SU-DHL-6 (cell line): Measurements from ENCODE around the gene KCNJ12.
"Not testable (repeated sequence)": the region's sequence is repeated elsewhere in the genome, so short reads cannot be mapped to it uniquely, and the experiment has no call there.

Experiments used
- CTCF ChIP-seq: fragments of 200-600 bp; sonication (generic); IDR thresholded peaks from one replicate; pipeline ENCODE4 v1.5.1; 2017; ENCODE audit warnings: antibody characterized with exemption, mild to moderate bottlenecking, low read length, moderate library complexity; ENCODE audit not compliant: insufficient read depth, poor library complexity, severe bottlenecking
- EZH2phosphoT487 ChIP-seq: fragments of 200-600 bp; sonication (generic), shearing (Covaris generic); conservative IDR thresholded peaks from 2 replicates; pipeline ENCODE4 v1.6.1; 2018; ENCODE audit warnings: mild to moderate bottlenecking, antibody characterized with exemption, low read length, moderate library complexity, mixed read lengths

GRCh38 chr17:21343061-21343949, 32.9 kb upstream of the KCNJ12 start:
- TF ChIP-seq CTCF, EZH2phosphoT487: not testable (repeated sequence)
